ENCODE measurements around the gene C3orf18.

The C3orf18 gene

GRCh38 chr3:50600841-50601591 lies 33.5 kb upstream of the C3orf18 start:
- TF ChIP-seq CTCF (IDR thresholded peaks at IDR 0.05) = no peak

- no peak for TF ChIP-seq CTCF (IDR thresholded peaks at IDR 0.05)
Measured at GRCh38 chr3:50600141-50600753, 32.7 kb upstream of the C3orf18 start.

- no peak for TF ChIP-seq CTCF (IDR thresholded peaks at IDR 0.05)
Measured at GRCh38 chr3:50599716-50600118, 32.2 kb upstream of the C3orf18 start.

GRCh38 chr3:50599115-50599715 lies 31.7 kb upstream of the C3orf18 start:
- TF ChIP-seq CTCF (IDR thresholded peaks at IDR 0.05) = no peak

- no peak for TF ChIP-seq CTCF (IDR thresholded peaks at IDR 0.05)
Measured at GRCh38 chr3:50594253-50594785, 26.8 kb upstream of the C3orf18 start.

GRCh38 chr3:50592568-50592967 lies 25.0 kb upstream of the C3orf18 start:
- TF ChIP-seq CTCF (IDR thresholded peaks at IDR 0.05) = no peak

- no peak for TF ChIP-seq CTCF (IDR thresholded peaks at IDR 0.05)
Measured at GRCh38 chr3:50591196-50591741, 23.7 kb upstream of the C3orf18 start.

All from LNCAP (cell line).